Muscle of leg (tissue), 16 donors: ENCODE data around the gene CLMN. TPM values are rescaled to one million over a fixed set of nuclear protein-coding genes. Genes with fewer than 3 reads are reported as not detected.
A peak's percentile ranks its signal among the peaks of the same experiment; 100 is the strongest.

Experiments
- DNase-seq: peaks from one replicate; pipeline ENCODE4 v3.0.0; 2013
- H3K27ac ChIP-seq: one replicate; pipeline ENCODE4 v1.5.1; 2013; ENCODE audit warnings: mild to moderate bottlenecking, low read length, control low read depth
- H3K27me3 ChIP-seq: one replicate; pipeline ENCODE4 v1.6.1; 2013; ENCODE audit warnings: low read length; ENCODE audit not compliant: control insufficient read depth, insufficient read depth
- H3K36me3 ChIP-seq: one replicate; pipeline ENCODE4 v1.6.1; 2013; ENCODE audit warnings: low read length; ENCODE audit not compliant: control insufficient read depth, insufficient read depth
- H3K4me1 ChIP-seq: one replicate; pipeline ENCODE4 v1.6.1; 2013; ENCODE audit warnings: low read length; ENCODE audit not compliant: control insufficient read depth, insufficient read depth
- H3K4me3 ChIP-seq: one replicate; pipeline ENCODE4 v1.5.1; 2013; ENCODE audit warnings: low read length, control low read depth
- H3K9me3 ChIP-seq: replicated peaks from 2 replicates; pipeline ENCODE4 v1.6.1; 2013; ENCODE audit warnings: low read depth, low read length; ENCODE audit not compliant: control insufficient read depth
- WGBS: methylation state at CpG from one replicate; pipeline ENCODE4 v1.1.5; 2013; ENCODE audit warnings: missing lambda C conversion rate; ENCODE audit not compliant: insufficient coverage; 5-methylcytosine and 5-hydroxymethylcytosine counted together
- long read RNA-seq, 11 donors: transcript quantifications; one replicate each; lab custom pipeline, GENCODE V29; 2026
- polyA plus RNA-seq, 8 donors: library from polyadenylated mRNA; unstranded; fragments of 120-200 nt; gene quantifications; one replicate each; pipeline versions ENCODE4 v1.2.1 to v1.2.3, GENCODE V29; 2013; ENCODE audit warnings: inconsistent platforms in 1 of 8, low replicate concordance in 1 of 8; ENCODE audit not compliant: insufficient read length in 8 of 8, insufficient read depth in 1 of 8
- total RNA-seq: library from RNA; stranded (reverse); fragments of 120-200 nt; gene quantifications from one replicate; pipeline ENCODE4 v1.2.4, GENCODE V29; 2013

CLMN gene
- total RNA-seq (3.2 TPM), polyA plus RNA-seq (1 to 10 TPM; 2.1 to 4.0 (median 2.8) TPM)
- long read RNA-seq, donor 1: 0 reads
- long read RNA-seq, donor 2: 0 reads
- long read RNA-seq, donor 3: 0 reads
- long read RNA-seq, donor 4: 0 reads
- long read RNA-seq, donor 5: 0 reads
- long read RNA-seq, donor 6: 0 reads
- long read RNA-seq, donor 7: 0 reads
- long read RNA-seq, donor 8: 0 reads
- long read RNA-seq, donor 9: 0 reads
- long read RNA-seq, donor 10: 0 reads
- long read RNA-seq, donor 11: 0 reads

- H3K36me3 ChIP-seq: no peaks in the 10 kb centered on the region
- H3K4me1 ChIP-seq: peaks cover 50% of the 10 kb centered on the region
- peaks cover 21% of the 10 kb centered on the region for H3K27me3 ChIP-seq
- WGBS: under 1% methylated on average over 39 of the region's 98 CpGs
- peak within 1 kb of the TSS; percentile 1 for H3K27ac ChIP-seq
- peak; percentile 54 for DNase-seq
- peak within 1 kb of the TSS; percentile 58 for H3K4me3 ChIP-seq
- no peaks in the 10 kb centered on the region for H3K9me3 ChIP-seq
These were observed at the start of gene CLMN for GRCh38 chr14:95319312-95320077. TSS of gene CLMN (minus strand) at chr14:95319908. CDS start at chr14:95319792, 116 bp downstream.

- Histone ChIP-seq H3K27ac (no peak overlapping the region), H3K4me3 (no peak overlapping the region), H3K27me3 (peaks cover 33% of the 10 kb centered on the region), H3K9me3 (no peaks in the 10 kb centered on the region), H3K4me1 (peaks cover 9% of the 10 kb centered on the region), H3K36me3 (no peaks in the 10 kb centered on the region)
- DNase-seq: peak; percentile 29
- no CpG with 5 or more reads among the region's 2 CpGs for WGBS
These were observed 45.7 kb upstream of the CLMN start for GRCh38 chr14:95365401-95365800.

GRCh38 chr14:95364481-95365209 is 44.9 kb upstream of the CLMN start:
- Histone ChIP-seq H3K9me3 (no peaks in the 10 kb centered on the region), H3K27me3 (peaks cover 41% of the 10 kb centered on the region), H3K36me3 (no peaks in the 10 kb centered on the region), H3K4me3 (no peak overlapping the region), H3K4me1 (peaks cover 15% of the 10 kb centered on the region), H3K27ac (no peak overlapping the region)
- DNase-seq: no peak
- 50% methylated on average over 5 of the region's 7 CpGs for WGBS

- Histone ChIP-seq H3K36me3 (no peaks in the 10 kb centered on the region), H3K9me3 (no peaks in the 10 kb centered on the region), H3K27me3 (peaks cover 40% of the 10 kb centered on the region), H3K4me3 (no peak overlapping the region), H3K27ac (no peak overlapping the region), H3K4me1 (peaks cover 15% of the 10 kb centered on the region)
- 69% methylated on average over 7 of the region's 11 CpGs for WGBS
- no peak for DNase-seq
These were observed 43.8 kb upstream of the CLMN start for GRCh38 chr14:95363468-95363954.

GRCh38 chr14:95362138-95362494 is 42.4 kb upstream of the CLMN start:
- 46% methylated on average over 6 of the region's 9 CpGs for WGBS
- DNase-seq: no peak
- H3K27ac ChIP-seq: no peak overlapping the region
- no peaks in the 10 kb centered on the region for H3K36me3 ChIP-seq
- H3K27me3 ChIP-seq: peaks cover 40% of the 10 kb centered on the region
- peaks cover 15% of the 10 kb centered on the region for H3K4me1 ChIP-seq
- no peak overlapping the region for H3K4me3 ChIP-seq
- H3K9me3 ChIP-seq: no peaks in the 10 kb centered on the region

- H3K27me3 ChIP-seq: peaks cover 40% of the 10 kb centered on the region
- no peaks in the 10 kb centered on the region for H3K36me3 ChIP-seq
- DNase-seq: peak; percentile 58
- 10% methylated on average over 15 of the region's 19 CpGs for WGBS
- no peaks in the 10 kb centered on the region for H3K9me3 ChIP-seq
- no peak overlapping the region for H3K4me3 ChIP-seq
- H3K4me1 ChIP-seq: peaks cover 15% of the 10 kb centered on the region
- no peak overlapping the region for H3K27ac ChIP-seq
These were observed 41.8 kb upstream of the CLMN start for GRCh38 chr14:95361373-95362137.

- H3K27me3 ChIP-seq: peaks cover 40% of the 10 kb centered on the region
- no peaks in the 10 kb centered on the region for H3K36me3 ChIP-seq
- H3K27ac ChIP-seq: no peak overlapping the region
- H3K9me3 ChIP-seq: no peaks in the 10 kb centered on the region
- WGBS: 72% methylated on average over 6 of the region's 9 CpGs
- no peak overlapping the region for H3K4me3 ChIP-seq
- no peak for DNase-seq
- H3K4me1 ChIP-seq: peaks cover 15% of the 10 kb centered on the region
These were observed 41.1 kb upstream of the CLMN start for GRCh38 chr14:95360828-95361227.

GRCh38 chr14:95359994-95360826 is 40.5 kb upstream of the CLMN start:
- DNase-seq: peak; percentile 47
- no peak overlapping the region for H3K4me3 ChIP-seq
- no peaks in the 10 kb centered on the region for H3K9me3 ChIP-seq
- no peak overlapping the region for H3K27ac ChIP-seq
- WGBS: 17% methylated on average over 41 of the region's 47 CpGs
- no peaks in the 10 kb centered on the region for H3K36me3 ChIP-seq
- H3K27me3 ChIP-seq: peaks cover 40% of the 10 kb centered on the region
- peaks cover 15% of the 10 kb centered on the region for H3K4me1 ChIP-seq

GRCh38 chr14:95356245-95356869 is 36.6 kb upstream of the CLMN start:
- Histone ChIP-seq H3K4me3 (no peak overlapping the region), H3K36me3 (no peaks in the 10 kb centered on the region), H3K27ac (no peak overlapping the region), H3K4me1 (peaks cover 8% of the 10 kb centered on the region), H3K27me3 (peaks cover 19% of the 10 kb centered on the region), H3K9me3 (peaks cover 3% of the 10 kb centered on the region)
- 36% methylated on average over 6 of the region's 14 CpGs for WGBS
- DNase-seq: no peak
